Liver (tissue), 3 donors: ENCODE data around the gene TAB2.

Experiments used
- CTCF ChIP-seq: fragments of 150-350 bp; IDR thresholded peaks from 2 replicates; pipeline ENCODE4 v1.5.1; 2017; ENCODE audit warnings: improper control_type of control experiment, low read depth, low read length; ENCODE audit not compliant: missing input control
- FOXA1 ChIP-seq: IDR thresholded peaks from 2 replicates; pipeline ENCODE4 v1.6.1; 2016; ENCODE audit warnings: antibody characterized with exemption
- GABPA ChIP-seq, 2 donors: IDR thresholded peaks in 1 of 2; conservative IDR thresholded peaks in 1 of 2; 2 replicates each; pipeline ENCODE4 v1.6.1; 2016; ENCODE audit warnings: antibody characterized with exemption in 2 of 2, mild to moderate bottlenecking in 1 of 2, moderate library complexity in 1 of 2
- HNF4A ChIP-seq, 2 donors: conservative IDR thresholded peaks; 2 replicates each; pipeline ENCODE4 v1.6.1; 2016; ENCODE audit warnings: antibody characterized with exemption in 2 of 2, mild to moderate bottlenecking in 2 of 2
- HNF4G ChIP-seq: IDR thresholded peaks from 2 replicates; pipeline ENCODE4 v1.6.1; 2016; ENCODE audit warnings: antibody characterized with exemption
- JUND ChIP-seq, 2 donors: IDR thresholded peaks; 2 replicates each; pipeline ENCODE4 v1.6.1; 2016; ENCODE audit warnings: antibody characterized with exemption in 2 of 2
- MAX ChIP-seq: IDR thresholded peaks from 2 replicates; pipeline ENCODE4 v1.6.1; 2016; ENCODE audit warnings: antibody characterized with exemption
- RAD21 ChIP-seq, 2 donors: IDR thresholded peaks; 2 replicates each; pipeline ENCODE4 v1.6.1; 2016; ENCODE audit warnings: antibody characterized with exemption in 2 of 2, mild to moderate bottlenecking in 2 of 2
- SP1 ChIP-seq: IDR thresholded peaks from 2 replicates; pipeline ENCODE4 v1.6.1; 2018; ENCODE audit warnings: antibody characterized with exemption, mild to moderate bottlenecking
- TAF1 ChIP-seq: conservative IDR thresholded peaks from 2 replicates; pipeline ENCODE4 v1.6.1; 2016; ENCODE audit warnings: antibody characterized with exemption, mild to moderate bottlenecking
- YY1 ChIP-seq: IDR thresholded peaks from 2 replicates; pipeline ENCODE4 v1.6.1; 2016; ENCODE audit warnings: antibody characterized with exemption, mild to moderate bottlenecking
- TF ChIP-seq, protein P1 (sequence below): IDR thresholded peaks from 2 replicates; pipeline ENCODE4 v1.6.1; 2016; ENCODE audit warnings: antibody characterized with exemption, mild to moderate bottlenecking
- TF ChIP-seq, protein P2 (sequence below): IDR thresholded peaks from 2 replicates; pipeline ENCODE4 v1.6.1; 2016; ENCODE audit warnings: antibody characterized with exemption
- donor health status: healthy.
- donor health status: healthy.

- TF ChIP-seq GABPA (IDR thresholded peaks at IDR 0.05 in 1 of 2, conservative IDR thresholded peaks at IDR 0.05 in 1 of 2) (no peak), CTCF (no peak), HNF4A (conservative IDR thresholded peaks at IDR 0.05) (no peak), SP1 (no peak), YY1 (no peak), JUND (IDR thresholded peaks at IDR 0.05) (no peak), TAF1 (no peak), FOXA1 (no peak), RAD21 (IDR thresholded peaks at IDR 0.05) (no peak), MAX (no peak), HNF4G (no peak)
- TF ChIP-seq, protein P1, sequence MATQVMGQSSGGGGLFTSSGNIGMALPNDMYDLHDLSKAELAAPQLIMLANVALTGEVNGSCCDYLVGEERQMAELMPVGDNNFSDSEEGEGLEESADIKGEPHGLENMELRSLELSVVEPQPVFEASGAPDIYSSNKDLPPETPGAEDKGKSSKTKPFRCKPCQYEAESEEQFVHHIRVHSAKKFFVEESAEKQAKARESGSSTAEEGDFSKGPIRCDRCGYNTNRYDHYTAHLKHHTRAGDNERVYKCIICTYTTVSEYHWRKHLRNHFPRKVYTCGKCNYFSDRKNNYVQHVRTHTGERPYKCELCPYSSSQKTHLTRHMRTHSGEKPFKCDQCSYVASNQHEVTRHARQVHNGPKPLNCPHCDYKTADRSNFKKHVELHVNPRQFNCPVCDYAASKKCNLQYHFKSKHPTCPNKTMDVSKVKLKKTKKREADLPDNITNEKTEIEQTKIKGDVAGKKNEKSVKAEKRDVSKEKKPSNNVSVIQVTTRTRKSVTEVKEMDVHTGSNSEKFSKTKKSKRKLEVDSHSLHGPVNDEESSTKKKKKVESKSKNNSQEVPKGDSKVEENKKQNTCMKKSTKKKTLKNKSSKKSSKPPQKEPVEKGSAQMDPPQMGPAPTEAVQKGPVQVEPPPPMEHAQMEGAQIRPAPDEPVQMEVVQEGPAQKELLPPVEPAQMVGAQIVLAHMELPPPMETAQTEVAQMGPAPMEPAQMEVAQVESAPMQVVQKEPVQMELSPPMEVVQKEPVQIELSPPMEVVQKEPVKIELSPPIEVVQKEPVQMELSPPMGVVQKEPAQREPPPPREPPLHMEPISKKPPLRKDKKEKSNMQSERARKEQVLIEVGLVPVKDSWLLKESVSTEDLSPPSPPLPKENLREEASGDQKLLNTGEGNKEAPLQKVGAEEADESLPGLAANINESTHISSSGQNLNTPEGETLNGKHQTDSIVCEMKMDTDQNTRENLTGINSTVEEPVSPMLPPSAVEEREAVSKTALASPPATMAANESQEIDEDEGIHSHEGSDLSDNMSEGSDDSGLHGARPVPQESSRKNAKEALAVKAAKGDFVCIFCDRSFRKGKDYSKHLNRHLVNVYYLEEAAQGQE = no peak
- TF ChIP-seq, protein P2, sequence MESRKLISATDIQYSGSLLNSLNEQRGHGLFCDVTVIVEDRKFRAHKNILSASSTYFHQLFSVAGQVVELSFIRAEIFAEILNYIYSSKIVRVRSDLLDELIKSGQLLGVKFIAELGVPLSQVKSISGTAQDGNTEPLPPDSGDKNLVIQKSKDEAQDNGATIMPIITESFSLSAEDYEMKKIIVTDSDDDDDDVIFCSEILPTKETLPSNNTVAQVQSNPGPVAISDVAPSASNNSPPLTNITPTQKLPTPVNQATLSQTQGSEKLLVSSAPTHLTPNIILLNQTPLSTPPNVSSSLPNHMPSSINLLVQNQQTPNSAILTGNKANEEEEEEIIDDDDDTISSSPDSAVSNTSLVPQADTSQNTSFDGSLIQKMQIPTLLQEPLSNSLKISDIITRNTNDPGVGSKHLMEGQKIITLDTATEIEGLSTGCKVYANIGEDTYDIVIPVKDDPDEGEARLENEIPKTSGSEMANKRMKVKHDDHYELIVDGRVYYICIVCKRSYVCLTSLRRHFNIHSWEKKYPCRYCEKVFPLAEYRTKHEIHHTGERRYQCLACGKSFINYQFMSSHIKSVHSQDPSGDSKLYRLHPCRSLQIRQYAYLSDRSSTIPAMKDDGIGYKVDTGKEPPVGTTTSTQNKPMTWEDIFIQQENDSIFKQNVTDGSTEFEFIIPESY = no peak
Measured at GRCh38 chr6:149383371-149383770, 65.9 kb downstream of the TAB2 start.
